ENCODE measurements around the gene ADGRG1.

GRCh38 chr16:57700781-57701551 is 72.5 kb downstream of the ADGRG1 start:
- TF ChIP-seq CTCF (IDR thresholded peaks at IDR 0.05) (no peak), POLR2AphosphoS5 (IDR thresholded peaks at IDR 0.05) (no peak)
